GM18508 (cell line): ENCODE results near the gene NUDT3.
"Not testable (repeated sequence)": the region's sequence is repeated elsewhere in the genome, so short reads cannot be mapped to it uniquely, and the experiment has no call there.

Experiments
- ATAC-seq: cut with Tn5 transposase; IDR thresholded peaks from one replicate; pipeline ENCODE4 v1.9.1; 2021; ENCODE audit warnings: moderate number of reproducible peaks; ENCODE audit not compliant: insufficient read depth, unreplicated experiment

The NUDT3 gene

GRCh38 chr6:34392497-34393190, at the start of gene NUDT3:
Gene NUDT3 (minus strand): TSS chr6:34392669. CDS start chr6:34392362, 307 bp downstream.
- no peak for ATAC-seq

GRCh38 chr6:34441526-34441925, 49.1 kb upstream of the NUDT3 start:
- ATAC-seq = no peak

- ATAC-seq = no peak
Observed at GRCh38 chr6:34439442-34439841, 47.0 kb upstream of the NUDT3 start.

GRCh38 chr6:34438705-34439104, 46.2 kb upstream of the NUDT3 start:
- no peak for ATAC-seq

- ATAC-seq = no peak
Observed at GRCh38 chr6:34437644-34437970, 45.1 kb upstream of the NUDT3 start.

- no peak for ATAC-seq
Observed at GRCh38 chr6:34436803-34437643, 44.6 kb upstream of the NUDT3 start.

- ATAC-seq = no peak
Observed at GRCh38 chr6:34435916-34436315, 43.4 kb upstream of the NUDT3 start.

GRCh38 chr6:34425498-34426410, 33.3 kb upstream of the NUDT3 start, which contains the start of gene RPS10:
Gene RPS10 (minus strand): TSS chr6:34426069. CDS start chr6:34425221, 848 bp downstream.
- ATAC-seq = no peak

GRCh38 chr6:34425132-34425497, 32.6 kb upstream of the NUDT3 start:
- no peak for ATAC-seq

- no peak for ATAC-seq
Observed at GRCh38 chr6:34424200-34425131, 32.0 kb upstream of the NUDT3 start.

GRCh38 chr6:34423254-34423653, 30.8 kb upstream of the NUDT3 start:
- no peak for ATAC-seq

GRCh38 chr6:34418367-34418766, 25.9 kb upstream of the NUDT3 start:
- no peak for ATAC-seq

GRCh38 chr6:34416877-34417371, 24.5 kb upstream of the NUDT3 start:
- ATAC-seq = no peak

GRCh38 chr6:34414999-34415858, 22.8 kb upstream of the NUDT3 start:
- ATAC-seq = no peak

- no peak for ATAC-seq
Observed at GRCh38 chr6:34412643-34413214, 20.3 kb upstream of the NUDT3 start.

GRCh38 chr6:34412016-34412415, 19.5 kb upstream of the NUDT3 start:
- ATAC-seq = no peak

GRCh38 chr6:34407915-34408314, 15.4 kb upstream of the NUDT3 start:
- not testable (repeated sequence) for ATAC-seq

- no peak for ATAC-seq
Observed at GRCh38 chr6:34396518-34396917, 4.0 kb upstream of the NUDT3 start.
